Lower lobe of right lung (tissue), 2 donors: ENCODE measurements around the gene PDCL3. TPM values are rescaled to one million over a fixed set of nuclear protein-coding genes. Genes with fewer than 3 reads are reported as not detected.

Experiments
- ATAC-seq, 2 donors: fragments of 200-7000 bp; cut with Tn5 transposase; one replicate each; pipeline ENCODE4 v1.9.1; 2020 to 2022; ENCODE audit warnings: mild to moderate bottlenecking in 2 of 2, moderate library complexity in 2 of 2
- DNase-seq: peaks from one replicate; pipeline ENCODE4 v3.0.0-alpha.2; 2020
- H3K27ac ChIP-seq: fragments of 200-600 bp; one replicate; pipeline ENCODE4 v1.8.0; 2022
- H3K27me3 ChIP-seq: fragments of 200-600 bp; one replicate; pipeline ENCODE4 v1.8.0; 2022; ENCODE audit warnings: low read depth
- H3K36me3 ChIP-seq: fragments of 200-600 bp; one replicate; pipeline ENCODE4 v1.8.0; 2022; ENCODE audit warnings: mild to moderate bottlenecking
- H3K4me1 ChIP-seq: fragments of 200-600 bp; one replicate; pipeline ENCODE4 v1.8.0; 2022
- H3K4me3 ChIP-seq: fragments of 200-600 bp; one replicate; pipeline ENCODE4 v1.8.0; 2022; ENCODE audit warnings: mild to moderate bottlenecking
- H3K9me3 ChIP-seq: fragments of 200-600 bp; one replicate; pipeline ENCODE4 v1.8.0; 2022
- intact Hi-C: fragments of 100-400 bp; cut with DNase I; formaldehyde crosslinking; loops from one replicate; pipeline ENCODE4 v1.11.0; 2022
- long read RNA-seq: library from polyadenylated mRNA; unstranded; transcript quantifications from one replicate; pipeline ENCODE4 v2.0.0, GENCODE V29; 2021
- total RNA-seq: library from RNA; stranded (reverse); fragmentation: NEBNext Ultra II Directional; extraction: Animal tissue kit (Norgen Biotek cat#: 25700); gene quantifications from one replicate; pipeline ENCODE4 v1.2.1, GENCODE V29; 2021
- TF ChIP-seq, protein P1 (sequence below): fragments of 200-600 bp; IDR thresholded peaks from one replicate; pipeline ENCODE4 v1.8.0; 2022; ENCODE audit warnings: antibody characterized with exemption, mild to moderate bottlenecking
- donor health status: DM: no; HTN: yes; CAD: no; lungs with severe emphysema.

Gene PDCL3
- total RNA-seq = 16.0 TPM
- long read RNA-seq, transcript PDCL3-201 (6 exons, 1,337 nt) = major isoform, 50 of 54 reads
- long read RNA-seq, partial matches to known transcripts = 0 of 54 reads
- long read RNA-seq, other reads (novel, unspliced or antisense) = 4 of 54 reads

DNA sequence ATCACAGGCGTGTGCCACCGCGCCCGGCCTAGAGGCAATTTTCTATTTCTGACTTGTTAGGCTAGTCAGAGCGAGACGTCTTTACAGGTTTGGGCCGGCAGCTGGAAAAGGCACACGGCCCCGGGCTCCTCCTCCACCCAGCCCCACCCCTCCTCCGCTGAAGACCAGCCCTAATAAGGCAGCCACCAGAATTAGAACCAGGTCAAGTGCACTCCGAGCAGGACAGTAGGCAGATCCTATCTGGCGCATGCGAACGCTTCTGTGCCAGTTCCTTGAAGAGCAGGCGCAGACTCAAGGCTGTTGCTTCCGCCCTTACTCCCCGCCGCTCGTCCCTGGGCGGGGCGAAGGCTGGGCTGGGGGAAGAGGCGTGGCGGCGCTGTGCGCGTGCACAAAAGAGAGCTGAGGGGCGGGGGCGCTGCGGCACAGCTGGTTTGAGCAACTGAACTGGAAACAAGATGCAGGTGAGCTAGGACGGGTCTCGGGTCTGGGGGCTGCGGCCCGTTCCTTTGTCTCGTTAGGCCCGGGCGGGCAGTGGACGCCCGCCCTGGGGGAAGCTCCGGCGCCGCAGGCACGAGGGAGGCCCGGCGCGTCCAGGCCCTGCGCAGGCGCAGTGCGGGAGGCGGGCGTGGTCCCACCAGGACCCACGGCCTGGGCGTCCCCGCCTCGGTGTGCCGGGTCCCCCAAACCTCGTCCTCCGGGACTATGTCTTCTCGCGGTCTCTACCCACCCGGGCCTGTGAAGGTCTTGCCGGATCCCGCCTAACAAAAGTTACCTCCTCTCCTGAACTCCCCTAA lies at the start of gene PDCL3:
TSS of gene PDCL3 (plus strand) at position 381 of the 794 bp plus-strand sequence. CDS start at position 456, 75 bp downstream.
- peaks cover 14% of the 10 kb centered on the region for H3K36me3 ChIP-seq
- DNase-seq (peak; percentile 98), ATAC-seq (peak; percentile 98 to 99)
- H3K4me3 ChIP-seq = peak within 1 kb of the TSS; percentile 69
- H3K27ac ChIP-seq = peak within 1 kb of the TSS; percentile 86
- TF ChIP-seq, protein P1, sequence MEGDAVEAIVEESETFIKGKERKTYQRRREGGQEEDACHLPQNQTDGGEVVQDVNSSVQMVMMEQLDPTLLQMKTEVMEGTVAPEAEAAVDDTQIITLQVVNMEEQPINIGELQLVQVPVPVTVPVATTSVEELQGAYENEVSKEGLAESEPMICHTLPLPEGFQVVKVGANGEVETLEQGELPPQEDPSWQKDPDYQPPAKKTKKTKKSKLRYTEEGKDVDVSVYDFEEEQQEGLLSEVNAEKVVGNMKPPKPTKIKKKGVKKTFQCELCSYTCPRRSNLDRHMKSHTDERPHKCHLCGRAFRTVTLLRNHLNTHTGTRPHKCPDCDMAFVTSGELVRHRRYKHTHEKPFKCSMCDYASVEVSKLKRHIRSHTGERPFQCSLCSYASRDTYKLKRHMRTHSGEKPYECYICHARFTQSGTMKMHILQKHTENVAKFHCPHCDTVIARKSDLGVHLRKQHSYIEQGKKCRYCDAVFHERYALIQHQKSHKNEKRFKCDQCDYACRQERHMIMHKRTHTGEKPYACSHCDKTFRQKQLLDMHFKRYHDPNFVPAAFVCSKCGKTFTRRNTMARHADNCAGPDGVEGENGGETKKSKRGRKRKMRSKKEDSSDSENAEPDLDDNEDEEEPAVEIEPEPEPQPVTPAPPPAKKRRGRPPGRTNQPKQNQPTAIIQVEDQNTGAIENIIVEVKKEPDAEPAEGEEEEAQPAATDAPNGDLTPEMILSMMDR = no peak
- intact Hi-C loops = no loop called here
- H3K9me3 ChIP-seq = no peaks in the 10 kb centered on the region
- peaks cover 15% of the 10 kb centered on the region for H3K4me1 ChIP-seq
- H3K27me3 ChIP-seq = no peaks in the 10 kb centered on the region

DNA sequence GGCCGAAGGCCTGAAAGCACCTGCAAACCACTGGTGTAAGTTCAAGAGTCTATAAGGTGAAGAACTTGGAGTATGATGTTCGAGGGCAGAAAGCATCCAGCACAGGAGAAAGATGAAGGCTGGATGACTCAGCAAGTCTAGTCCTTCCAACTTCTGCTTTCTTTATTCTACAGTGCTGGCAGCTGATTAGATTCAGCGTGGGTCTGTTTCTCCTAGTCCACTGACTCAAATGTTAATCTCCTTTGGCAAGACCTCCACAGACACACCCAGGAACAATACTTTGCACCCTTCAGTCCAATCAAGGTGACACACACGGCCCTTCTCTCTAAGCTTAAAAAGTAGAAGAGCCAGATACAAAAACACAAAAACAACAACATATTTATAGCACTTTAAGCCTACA lies 49.1 kb upstream of the PDCL3 start:
- no peaks in the 10 kb centered on the region for H3K9me3 ChIP-seq
- TF ChIP-seq, protein P1 = no peak
- H3K4me1 ChIP-seq = no peaks in the 10 kb centered on the region
- H3K27me3 ChIP-seq = no peaks in the 10 kb centered on the region
- intact Hi-C loops = no loop called here
- no peak overlapping the region for H3K4me3 ChIP-seq
- DNase-seq = no peak
- ATAC-seq = no peak
- no peak overlapping the region for H3K27ac ChIP-seq
- no peaks in the 10 kb centered on the region for H3K36me3 ChIP-seq

DNA sequence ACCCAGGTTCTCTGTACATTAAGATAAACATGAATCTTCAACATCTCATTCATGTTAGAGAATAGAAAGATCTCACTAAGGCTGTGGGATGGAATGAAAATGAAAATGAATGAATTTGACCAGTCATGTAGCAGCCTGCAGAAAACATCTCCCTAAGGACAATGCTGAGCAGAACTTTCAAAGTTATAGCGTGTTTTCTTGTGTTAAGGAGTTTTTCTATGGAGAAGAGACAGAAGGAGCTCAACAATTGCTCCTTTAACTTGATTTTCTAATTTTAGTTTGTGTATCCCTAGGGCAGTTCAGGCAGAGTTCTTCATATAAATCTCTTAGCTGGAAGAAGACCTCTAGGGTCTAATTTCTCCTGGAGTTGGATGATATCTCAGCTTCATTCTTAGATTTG lies 45.2 kb upstream of the PDCL3 start:
- TF ChIP-seq, protein P1 = no peak

DNA sequence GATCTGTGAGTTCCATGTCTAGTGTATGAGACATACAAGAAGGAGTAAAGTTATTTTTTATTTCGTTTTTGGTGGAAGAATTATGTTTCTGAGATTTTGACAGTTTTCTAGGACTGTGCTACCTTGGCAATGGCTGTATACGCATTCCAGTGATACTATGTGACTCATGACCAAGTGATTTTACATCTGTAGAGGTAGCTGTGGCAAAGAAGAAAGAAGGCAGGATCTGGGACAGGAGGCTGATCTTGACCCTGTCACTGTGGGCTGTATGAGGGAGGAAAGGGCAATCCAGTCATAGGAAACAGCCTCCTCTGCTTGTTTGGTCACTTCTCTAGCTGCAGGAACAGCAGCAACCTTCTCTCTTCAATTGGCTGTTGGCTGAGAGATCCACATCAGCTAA lies 44.0 kb upstream of the PDCL3 start:
- Histone ChIP-seq H3K9me3 (no peaks in the 10 kb centered on the region), H3K27me3 (no peaks in the 10 kb centered on the region), H3K4me1 (no peaks in the 10 kb centered on the region), H3K27ac (no peak overlapping the region), H3K36me3 (no peaks in the 10 kb centered on the region), H3K4me3 (no peak overlapping the region)
- DNase-seq (no peak), ATAC-seq (no peak)
- intact Hi-C loops = no loop called here
- TF ChIP-seq, protein P1 = no peak

More for the DNA sequence above, 45.2 kb upstream of the PDCL3 start:
- intact Hi-C loops = no loop called here
- no peaks in the 10 kb centered on the region for H3K9me3 ChIP-seq
- no peaks in the 10 kb centered on the region for H3K27me3 ChIP-seq
- no peak overlapping the region for H3K27ac ChIP-seq
- no peak overlapping the region for H3K4me3 ChIP-seq
- no peaks in the 10 kb centered on the region for H3K36me3 ChIP-seq
- DNase-seq = no peak
- no peaks in the 10 kb centered on the region for H3K4me1 ChIP-seq
- ATAC-seq = no peak

DNA sequence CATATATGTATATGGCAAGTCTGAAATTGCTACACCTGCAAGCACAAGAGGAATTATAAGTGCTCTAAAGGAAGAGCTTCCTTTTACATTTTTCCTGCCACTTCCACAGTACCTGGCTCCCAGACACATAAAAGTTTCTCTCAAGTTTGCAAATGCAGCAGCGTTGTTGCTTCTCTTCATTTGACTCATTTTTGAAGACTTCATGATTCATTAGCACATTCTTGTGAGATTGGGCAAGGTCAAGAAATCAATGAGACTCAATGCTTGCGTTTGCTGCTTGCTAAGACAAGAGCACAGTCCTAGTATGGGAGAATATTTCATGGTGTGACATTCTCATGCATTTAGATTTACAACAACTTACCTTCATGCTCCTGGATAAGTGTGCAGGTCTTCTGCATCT lies 42.6 kb upstream of the PDCL3 start:
- Histone ChIP-seq H3K4me3 (no peak overlapping the region), H3K4me1 (no peaks in the 10 kb centered on the region), H3K27ac (no peak overlapping the region), H3K9me3 (no peaks in the 10 kb centered on the region), H3K27me3 (no peaks in the 10 kb centered on the region), H3K36me3 (no peaks in the 10 kb centered on the region)
- ATAC-seq (no peak), DNase-seq (no peak)
- TF ChIP-seq, protein P1 = no peak
- intact Hi-C loops = no loop called here
